Neutrophil (primary cell): ENCODE data around the gene GDAP1L1.
"Not testable (repeated sequence)": the region's sequence is repeated elsewhere in the genome, so short reads cannot be mapped to it uniquely, and the experiment has no call there.

Experiments
- H3K27ac ChIP-seq: fragments of 200-600 bp; sonication (generic); 2 replicates; pipeline ENCODE4 v1.5.1; 2016; ENCODE audit warnings: mild to moderate bottlenecking, moderate library complexity
- H3K27me3 ChIP-seq: fragments of 200-600 bp; sonication (generic); 2 replicates; pipeline ENCODE4 v1.6.0; 2016; ENCODE audit warnings: mild to moderate bottlenecking
- H3K36me3 ChIP-seq: fragments of 200-600 bp; sonication (generic); 2 replicates; pipeline ENCODE4 v1.5.1; 2017
- H3K4me1 ChIP-seq, 2 experiments: fragments of 200-600 bp in 1 of 2; sonication (generic) in 1 of 2; 1 replicate in 1 of 2; 2 replicates in 1 of 2; pipeline versions ENCODE4 v1.5.1 to v1.6.1; 2013 to 2016; ENCODE audit warnings: low read depth in 1 of 2, low read length in 1 of 2, mild to moderate bottlenecking in 1 of 2, moderate library complexity in 1 of 2; ENCODE audit not compliant: control insufficient read depth in 1 of 2, insufficient read depth in 1 of 2
- H3K4me3 ChIP-seq, 2 experiments: fragments of 200-600 bp in 1 of 2; sonication (generic) in 1 of 2; 1 replicate in 1 of 2; 2 replicates in 1 of 2; pipeline ENCODE4 v1.5.1; 2013 to 2016; ENCODE audit warnings: low read depth in 1 of 2, low read length in 1 of 2, mild to moderate bottlenecking in 1 of 2, moderate library complexity in 1 of 2
- H3K9me3 ChIP-seq: fragments of 200-600 bp; sonication (generic); 2 replicates; pipeline ENCODE4 v1.5.1; 2016
- CTCF ChIP-seq: fragments of 200-600 bp; sonication (generic); IDR thresholded peaks from 2 replicates; pipeline ENCODE4 v1.5.1; 2016; ENCODE audit warnings: antibody characterized with exemption

Gene GDAP1L1

GRCh38 chr20:44326391-44327159, 79.5 kb downstream of the GDAP1L1 start:
- TF ChIP-seq CTCF, result no peak
- Histone ChIP-seq H3K27ac (no peak overlapping the region), H3K36me3 (no peaks in the 10 kb centered on the region), H3K9me3 (no peaks in the 10 kb centered on the region), H3K4me3 (no peak overlapping the region), H3K27me3 (peaks cover 69% of the 10 kb centered on the region), H3K4me1 (no peaks in the 10 kb centered on the region)

- H3K27ac ChIP-seq, H3K4me1 ChIP-seq, H3K4me3 ChIP-seq, H3K9me3 ChIP-seq, H3K36me3 ChIP-seq: not testable (repeated sequence)
- peaks cover 66% of the 10 kb centered on the region for H3K27me3 ChIP-seq
These were observed 80.6 kb downstream of the GDAP1L1 start for GRCh38 chr20:44327748-44328147.

- H3K27me3 ChIP-seq, result peaks cover 60% of the 10 kb centered on the region
- no peaks in the 10 kb centered on the region for H3K4me1 ChIP-seq
- no peak for TF ChIP-seq CTCF
- no peak overlapping the region for H3K27ac ChIP-seq
- H3K9me3 ChIP-seq, result no peaks in the 10 kb centered on the region
- H3K36me3 ChIP-seq, result no peaks in the 10 kb centered on the region
- no peak overlapping the region for H3K4me3 ChIP-seq
These were observed 81.3 kb downstream of the GDAP1L1 start for GRCh38 chr20:44328428-44328827.
